NCI-H146 treated with DMSO at 0.1 percent for 48 hours (cell line): Measurements from ENCODE around the gene MTFR1L.

ENCODE experiments used
- DNase-seq: peaks from one replicate; lab custom pipeline; 2025; ENCODE audit not compliant: unreplicated experiment; lab: John Stamatoyannopoulos, UW

MTFR1L gene

DNA sequence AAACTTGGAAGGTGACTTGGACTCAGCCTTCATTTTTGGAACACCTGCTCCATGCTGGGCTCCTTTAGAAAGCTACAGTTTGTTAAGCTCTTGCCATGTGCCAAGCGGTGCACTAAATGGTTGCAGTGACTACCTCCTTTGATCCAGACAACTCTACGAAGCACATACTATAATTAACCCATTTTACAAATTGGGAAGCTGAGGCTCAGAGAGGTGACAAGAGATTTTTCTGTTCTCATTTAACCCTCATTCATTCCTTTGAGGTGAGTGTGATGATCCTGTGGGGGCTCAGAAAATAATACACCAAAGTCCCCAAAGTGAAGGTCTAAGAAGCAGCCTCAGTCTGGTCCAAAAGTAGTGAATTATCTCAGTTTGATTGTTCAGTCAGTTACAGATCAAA lies 57.4 kb downstream of the MTFR1L start:
- no peak for DNase-seq

DNA sequence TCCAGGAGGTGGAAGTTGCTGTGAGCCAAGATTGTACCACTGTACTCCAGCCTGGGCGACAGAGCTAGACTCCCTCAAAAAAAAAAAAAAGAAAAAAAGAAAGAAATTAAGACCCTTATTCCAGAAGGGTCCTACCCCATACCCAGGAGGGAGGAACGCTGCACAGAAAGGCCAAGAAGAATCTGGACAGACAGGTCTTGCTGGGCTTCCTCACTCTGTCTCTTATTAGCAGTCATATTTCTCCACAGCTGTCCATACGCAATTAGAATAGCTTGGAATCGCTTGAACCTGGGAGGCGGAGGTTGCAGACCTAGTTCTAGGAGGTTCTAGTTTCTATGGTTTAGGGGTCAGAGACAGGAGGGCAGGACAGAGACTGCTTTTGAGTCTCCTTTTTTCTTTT lies 58.9 kb downstream of the MTFR1L start:
- DNase-seq = no peak

- no peak for DNase-seq
These were observed 59.9 kb downstream of the MTFR1L start for GRCh38 chr1:25879675-25880074.

DNA sequence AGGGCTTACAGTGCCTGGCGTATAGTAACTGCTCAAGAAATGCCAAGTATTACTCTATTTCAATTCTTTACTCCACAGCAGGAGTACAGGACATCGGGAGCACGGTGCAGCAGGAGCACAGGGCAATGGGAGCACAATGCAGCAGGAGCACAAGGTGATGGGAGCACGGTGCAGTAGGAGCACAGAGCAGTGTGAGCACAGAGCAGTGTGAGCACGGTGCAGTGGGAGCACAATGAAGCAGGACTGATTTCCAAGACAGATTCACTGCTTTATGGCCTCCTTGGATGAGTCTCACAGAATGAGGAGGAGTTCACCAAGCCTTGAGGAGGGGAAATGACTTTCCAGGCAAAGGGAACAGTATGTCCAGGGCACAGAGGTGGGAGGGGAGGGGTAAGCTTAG lies 60.8 kb downstream of the MTFR1L start:
- no peak for DNase-seq

- no peak for DNase-seq
These were observed 61.5 kb downstream of the MTFR1L start for GRCh38 chr1:25881266-25881665.
